GM12878 (cell line): ENCODE data around the gene DLG2. TPM values are rescaled to one million over a fixed set of nuclear protein-coding genes. Genes with fewer than 3 reads are reported as not detected.
"Not testable (repeated sequence)": the region's sequence is repeated elsewhere in the genome, so short reads cannot be mapped to it uniquely, and the experiment has no call there.

Source experiments
- ATAC-seq: fragments of 200-7000 bp; cut with Tn5 transposase; 3 replicates; pipeline ENCODE4 v1.9.1; 2020; ENCODE audit warnings: mild to moderate bottlenecking, moderate library complexity
- BruUV-seq: library from RNA; stranded (reverse); fragments of 400-500 nt; replicated peaks from 2 replicates; lab custom pipeline; 2021; lab: Mats Ljungman, UMichigan
- CTCF ChIA-PET: fragments of 300-600 bp; sonication (Branson Sonifier 250); formaldehyde crosslinking; extraction: SDS; loops from one replicate; lab custom pipeline; 2021; ENCODE audit warnings: inconsistent platforms; lab: Yijun Ruan, JAX
- POLR2A ChIA-PET: fragments of 350-600 bp; formaldehyde crosslinking; extraction: SDS; loops from one replicate; lab custom pipeline; 2021; ENCODE audit warnings: inconsistent platforms; lab: Charles Lee
- RAD21 ChIA-PET: fragments of 300-600 bp; sonication (Branson Sonifier 250); formaldehyde crosslinking; loops from one replicate; lab custom pipeline; 2023; ENCODE audit warnings: antibody characterized with exemption; ENCODE audit not compliant: unreplicated experiment; lab: Charles Lee
- SMC1A ChIA-PET: fragments of 300-600 bp; sonication (Branson Sonifier 250); formaldehyde crosslinking; loops from one replicate; lab custom pipeline; 2023; ENCODE audit not compliant: unreplicated experiment, uncharacterized antibody; lab: Charles Lee
- DNase-seq: peaks from one replicate; pipeline ENCODE4 v3.0.0-alpha.2; 2011; ENCODE audit warnings: low read depth, low spot score
- FAIRE-seq: peaks from 3 replicates; lab custom pipeline; 2011; peaks lifted over from hg19 to GRCh38; lab: Jason Lieb, UNC
- H2AFZ ChIP-seq: 2 replicates; pipeline ENCODE4 v1.6.0; 2011; ENCODE audit warnings: low read depth, low read length, control low read depth; ENCODE audit not compliant: control insufficient read depth
- H3K27ac ChIP-seq: 2 replicates; pipeline ENCODE4 v1.5.1; 2011; ENCODE audit warnings: control low read depth; ENCODE audit not compliant: control insufficient read depth, insufficient read depth
- H3K27me3 ChIP-seq, 2 experiments: replicated peaks in 1 of 2; 2 replicates each; pipeline versions ENCODE4 v1.6.0 to v1.6.1; 2011; ENCODE audit warnings: low read length in 1 of 2; ENCODE audit not compliant: control insufficient read depth in 2 of 2, insufficient read depth in 2 of 2
- H3K36me3 ChIP-seq, 2 experiments: 2 replicates each; pipeline ENCODE4 v1.5.1; 2011; ENCODE audit warnings: low read length in 1 of 2; ENCODE audit not compliant: control insufficient read depth in 2 of 2, insufficient read depth in 2 of 2
- H3K4me1 ChIP-seq: 2 replicates; pipeline ENCODE4 v1.6.1; 2011; ENCODE audit warnings: mild to moderate bottlenecking, low read length, moderate library complexity, mixed read lengths; ENCODE audit not compliant: control insufficient read depth, insufficient read depth
- H3K4me2 ChIP-seq: 2 replicates; pipeline ENCODE4 v1.6.0; 2011; ENCODE audit warnings: control low read depth; ENCODE audit not compliant: control insufficient read depth, insufficient read depth
- H3K4me3 ChIP-seq: fragments of 200-600 bp; sonication (generic); 2 replicates; pipeline ENCODE4 v1.5.1; 2016
- H3K79me2 ChIP-seq: 2 replicates; pipeline ENCODE4 v1.6.0; 2011; ENCODE audit warnings: low read length; ENCODE audit not compliant: control insufficient read depth, insufficient read depth
- H3K9ac ChIP-seq: 2 replicates; pipeline ENCODE4 v1.8.0; 2011; ENCODE audit warnings: low read length, control low read depth, mixed read lengths; ENCODE audit not compliant: control insufficient read depth, insufficient read depth
- H3K9me3 ChIP-seq: replicated peaks from 3 replicates; pipeline ENCODE4 v1.5.1; 2011; ENCODE audit warnings: mild to moderate bottlenecking, low read length; ENCODE audit not compliant: control insufficient read depth, insufficient read depth
- H4K20me1 ChIP-seq: 2 replicates; pipeline ENCODE4 v1.6.0; 2011; ENCODE audit not compliant: control insufficient read depth, insufficient read depth
- EGR1 ChIP-seq, 2 experiments: IDR thresholded peaks; 1 replicate in 1 of 2; 2 replicates in 1 of 2; pipeline ENCODE4 v1.6.1; 2011 to 2012; ENCODE audit warnings: low read depth in 2 of 2, low read length in 2 of 2, borderline replicate concordance in 1 of 2, mild to moderate bottlenecking in 1 of 2, moderate library complexity in 1 of 2
- FOS ChIP-seq: IDR thresholded peaks from 3 replicates; pipeline ENCODE4 v1.6.1; 2011; ENCODE audit warnings: borderline replicate concordance; ENCODE audit not compliant: insufficient read length; ENCODE audit errors: extremely low read depth
- MAX ChIP-seq: IDR thresholded peaks from 2 replicates; pipeline ENCODE4 v1.6.1; 2012; ENCODE audit warnings: low read depth, low read length, improper control_type of control experiment
- REST ChIP-seq: IDR thresholded peaks from 2 replicates; pipeline ENCODE4 v1.6.1; 2012; ENCODE audit warnings: mild to moderate bottlenecking, low read depth, low read length
- WGBS: methylation state at CpG from one replicate; pipeline ENCODE4 v1.1.6; 2016; ENCODE audit warnings: low lambda C conversion rate; ENCODE audit not compliant: insufficient replicate concordance, insufficient coverage; ENCODE audit errors: missing lambda C conversion rate; 5-methylcytosine and 5-hydroxymethylcytosine counted together
- in situ Hi-C: fragments of 300-500 bp; cut with MboI; formaldehyde crosslinking; loops from 9 replicates; pipeline ENCODE4 v1.14.3; 2018; ENCODE audit warnings: mixed read lengths
- intact Hi-C: fragments of 100-400 bp; cut with micrococcal nuclease; formaldehyde crosslinking; loops from one replicate; pipeline ENCODE4 v1.14.2; 2022; ENCODE audit not compliant: unreplicated experiment
- polyA plus RNA-seq, 11 experiments: library from polyadenylated mRNA; depleted of rRNA in 4 of 11; unstranded in 6 of 11; stranded (reverse) in 5 of 11; fragments of >200 nt; fragmentation: Nextera tagmentation in 4 of 11; fragmentation: Illumina TruSeq in 1 of 11; extraction: Ambion mirVana in 4 of 11; extraction: Trizol in 1 of 11; gene quantifications; 1 replicate in 1 of 11; 2 replicates in 10 of 11; pipeline versions ENCODE4 v1.2.1 to v1.2.3, GENCODE V29; 2011 to 2016; ENCODE audit warnings: inconsistent platforms in 2 of 11, missing spikeins in 2 of 11, low read depth in 1 of 11
- total RNA-seq, 4 experiments: library from RNA; depleted of rRNA in 3 of 4; stranded (reverse); fragments of >200 nt in 3 of 4; fragmentation: Illumina TruSeq in 1 of 4; extraction: Trizol in 1 of 4; gene quantifications; 2 replicates each; pipeline versions ENCODE4 v1.2.1 to v1.2.3, GENCODE V29; 2013 to 2021

DLG2 gene
- total and polyA plus RNA-seq, 10 of the 15 experiments (the other 5 are each of a cell fraction or from before 2014, with no cell fraction given) = 0.09 to 0.98 (median 0.35) TPM

DNA sequence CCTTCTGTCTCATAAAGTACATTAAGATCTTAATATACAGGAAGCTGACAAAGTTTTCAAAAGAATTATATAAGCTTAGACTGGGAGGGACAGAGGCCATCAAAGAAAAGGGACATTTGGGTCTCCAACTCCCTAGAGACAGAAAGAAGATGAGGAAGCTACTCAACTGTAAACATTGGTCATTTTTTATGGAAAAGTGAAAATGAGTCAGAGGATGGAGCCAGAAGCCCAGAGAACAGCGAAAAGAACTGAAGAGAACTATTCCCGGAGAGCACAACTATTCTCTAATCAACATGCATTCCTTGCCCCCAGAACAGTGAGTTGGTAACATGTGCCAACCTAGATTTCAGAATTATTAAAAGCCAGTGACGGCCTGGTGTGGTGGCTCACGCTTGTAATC is 779.3 kb downstream of the DLG2 start:
- in situ Hi-C loops = no loop called here
- DNase-seq (no peak), ATAC-seq (no peak), FAIRE-seq (no peak)
- no peaks in the 10 kb centered on the region for H3K36me3 ChIP-seq
- RAD21 ChIA-PET = no interaction called here
- intact Hi-C loops = no loop called here
- no peak overlapping the region for H3K27ac ChIP-seq
- no peak overlapping the region for H3K4me2 ChIP-seq
- no peaks in the 10 kb centered on the region for H3K4me1 ChIP-seq
- H3K4me3 ChIP-seq = no peak overlapping the region
- no TSS peak for BruUV-seq
- CTCF ChIA-PET = interaction anchor here (1.1 kb wide), 1 partner anchor 10 kb away, joined by 3 read pairs; no protein-coding TSS in a partner anchor
- H3K9ac ChIP-seq = no peak overlapping the region
- H3K9me3 ChIP-seq = no peaks in the 10 kb centered on the region
- H2AFZ ChIP-seq = no peak overlapping the region
- H4K20me1 ChIP-seq = no peaks in the 10 kb centered on the region
- POLR2A ChIA-PET = no interaction called here
- H3K27me3 ChIP-seq = no peaks in the 10 kb centered on the region
- WGBS = 32% methylated on average over 4 of the region's 4 CpGs
- no peaks in the 10 kb centered on the region for H3K79me2 ChIP-seq
- SMC1A ChIA-PET = interaction anchor here (1.1 to 1.5 kb wide), 3 partner anchors 10 to 30 kb away, joined by 3 to 5 read pairs (median 3); no protein-coding TSS in a partner anchor
- no peak for TF ChIP-seq EGR1 (IDR thresholded peaks at IDR 0.05; ENCODE audit: borderline replicate concordance in 1 of 2, low read depth in 2 of 2, low read length in 2 of 2)
- no peak for TF ChIP-seq REST
- no peak for TF ChIP-seq MAX
- no peak for TF ChIP-seq FOS

GRCh38 chr11:84840201-84840600 is 786.9 kb downstream of the DLG2 start:
- WGBS = 0% methylated on average over 1 of the region's 1 CpG
- CTCF ChIA-PET, H3K36me3 ChIP-seq, H3K4me1 ChIP-seq, H3K9ac ChIP-seq, H3K9me3 ChIP-seq, DNase-seq, H3K27ac ChIP-seq, FAIRE-seq, H2AFZ ChIP-seq, H4K20me1 ChIP-seq, H3K4me2 ChIP-seq, H3K79me2 ChIP-seq, H3K27me3 ChIP-seq, SMC1A ChIA-PET, ATAC-seq, RAD21 ChIA-PET, H3K4me3 ChIP-seq, in situ Hi-C loops, intact Hi-C loops, POLR2A ChIA-PET, BruUV-seq: not testable (repeated sequence)
